H9 (cell line): ENCODE data around the gene CBX5. TPM values are rescaled to one million over a fixed set of nuclear protein-coding genes. Genes with fewer than 3 reads are reported as not detected.
A peak's percentile ranks its signal among the peaks of the same experiment; 100 is the strongest.

Experiments used
- DNase-seq: peaks from one replicate; pipeline ENCODE4 v3.0.0-alpha.2; 2017
- H2AFZ ChIP-seq: one replicate; pipeline ENCODE4 v1.6.1; 2013; ENCODE audit warnings: mild to moderate bottlenecking, low read length, control low read depth, moderate library complexity
- H2AK5ac ChIP-seq: 2 replicates; pipeline ENCODE4 v1.6.1; 2013; ENCODE audit warnings: low read length, control low read depth, mixed read lengths; ENCODE audit not compliant: insufficient read length
- H2BK120ac ChIP-seq: one replicate; pipeline ENCODE4 v1.6.1; 2013; ENCODE audit warnings: low read depth, mild to moderate bottlenecking, low read length, control low read depth, inconsistent platforms; ENCODE audit not compliant: poor library complexity, severe bottlenecking
- H2BK12ac ChIP-seq: 2 replicates; pipeline ENCODE4 v1.6.1; 2013; ENCODE audit warnings: low read length, control low read depth, mixed read lengths, low read depth; ENCODE audit not compliant: insufficient read length
- H2BK15ac ChIP-seq: 2 replicates; pipeline ENCODE4 v1.6.1; 2013; ENCODE audit warnings: low read depth, low read length, control low read depth
- H2BK20ac ChIP-seq: one replicate; pipeline ENCODE4 v1.6.1; 2013; ENCODE audit warnings: low read depth, mild to moderate bottlenecking, low read length, control low read depth, inconsistent platforms; ENCODE audit not compliant: poor library complexity, severe bottlenecking
- H2BK5ac ChIP-seq: 2 replicates; pipeline ENCODE4 v1.6.1; 2013; ENCODE audit warnings: low read length, control low read depth, mixed read lengths; ENCODE audit not compliant: insufficient read length
- H3K14ac ChIP-seq: 2 replicates; pipeline ENCODE4 v1.6.1; 2013; ENCODE audit warnings: low read length, control low read depth; ENCODE audit not compliant: insufficient read depth
- H3K18ac ChIP-seq: 2 replicates; pipeline ENCODE4 v1.6.1; 2013; ENCODE audit warnings: low read depth, mild to moderate bottlenecking, mixed read lengths, low read length, control low read depth; ENCODE audit not compliant: insufficient read length
- H3K23ac ChIP-seq: 2 replicates; pipeline ENCODE4 v1.6.1; 2013; ENCODE audit warnings: low read length, control low read depth, mixed read lengths, low read depth; ENCODE audit not compliant: insufficient read length
- H3K23me2 ChIP-seq: 2 replicates; pipeline ENCODE4 v1.6.1; 2013; ENCODE audit warnings: low read depth, mild to moderate bottlenecking, mixed read lengths, low read length, control low read depth; ENCODE audit not compliant: insufficient read length, poor library complexity, severe bottlenecking
- H3K27ac ChIP-seq: 2 replicates; pipeline ENCODE4 v1.5.1; 2013; ENCODE audit warnings: low read length, control low read depth, mixed read lengths, low read depth; ENCODE audit not compliant: insufficient read length
- H3K27me3 ChIP-seq: 2 replicates; pipeline ENCODE4 v1.6.1; 2013; ENCODE audit warnings: low read length, control low read depth, inconsistent platforms; ENCODE audit not compliant: insufficient read depth
- H3K4ac ChIP-seq: 2 replicates; pipeline ENCODE4 v1.6.1; 2013; ENCODE audit warnings: low read depth, mild to moderate bottlenecking, control low read depth, inconsistent platforms, low read length, moderate library complexity
- H3K4me1 ChIP-seq: 2 replicates; pipeline ENCODE4 v1.6.1; 2013; ENCODE audit warnings: low read length, control low read depth, inconsistent platforms; ENCODE audit not compliant: insufficient read depth
- H3K4me2 ChIP-seq: 2 replicates; pipeline ENCODE4 v1.6.1; 2013; ENCODE audit warnings: low read length, control low read depth, mixed read lengths; ENCODE audit not compliant: insufficient read length, insufficient read depth
- H3K56ac ChIP-seq: 2 replicates; pipeline ENCODE4 v1.6.1; 2013; ENCODE audit warnings: low read depth, mild to moderate bottlenecking, mixed read lengths, low read length, control low read depth; ENCODE audit not compliant: insufficient read length
- H3K79me1 ChIP-seq: 2 replicates; pipeline ENCODE4 v1.6.1; 2013; ENCODE audit warnings: low read depth, mild to moderate bottlenecking, moderate library complexity, low read length, control low read depth, inconsistent platforms; ENCODE audit not compliant: insufficient read depth, poor library complexity, severe bottlenecking
- H3K79me2 ChIP-seq: 2 replicates; pipeline ENCODE4 v1.6.1; 2013; ENCODE audit warnings: low read length, control low read depth, inconsistent platforms; ENCODE audit not compliant: insufficient read depth
- H3K9ac ChIP-seq: 2 replicates; pipeline ENCODE4 v1.6.1; 2013; ENCODE audit warnings: low read length, control low read depth, mixed read lengths; ENCODE audit not compliant: insufficient read length; ENCODE audit errors: extremely low read depth
- H3K9me3 ChIP-seq: one replicate; pipeline ENCODE4 v1.6.1; 2013; ENCODE audit warnings: low read depth, low read length, inconsistent platforms; ENCODE audit not compliant: control insufficient read depth
- H3T11ph ChIP-seq: one replicate; pipeline ENCODE4 v1.6.1; 2013; ENCODE audit warnings: mild to moderate bottlenecking, low read length, control low read depth, inconsistent platforms
- H4K20me1 ChIP-seq: one replicate; pipeline ENCODE4 v1.6.1; 2013; ENCODE audit not compliant: control insufficient read depth, insufficient read length, insufficient read depth
- H4K5ac ChIP-seq: 2 replicates; pipeline ENCODE4 v1.6.1; 2013; ENCODE audit warnings: low read depth, mild to moderate bottlenecking, mixed read lengths, low read length, control low read depth; ENCODE audit not compliant: insufficient read length
- H4K8ac ChIP-seq: replicated peaks from 2 replicates; pipeline ENCODE4 v1.6.1; 2013; ENCODE audit warnings: low read length, control low read depth, mixed read lengths, low read depth; ENCODE audit not compliant: insufficient read length
- H4K91ac ChIP-seq: 2 replicates; pipeline ENCODE4 v1.6.1; 2013; ENCODE audit warnings: low read depth, mild to moderate bottlenecking, moderate library complexity, mixed read lengths, low read length, control low read depth; ENCODE audit not compliant: insufficient read length
- H3K27ac Mint-ChIP-seq, 3 experiments: 2 replicates in 2 of 3; 3 replicates in 1 of 3; pipeline ENCODE4 v1.8.0; 2020 to 2021; ENCODE audit warnings: mixed read lengths in 3 of 3, mild to moderate bottlenecking in 1 of 3, moderate library complexity in 1 of 3
- H3K27me3 Mint-ChIP-seq: 2 replicates; pipeline ENCODE4 v1.8.0; 2021; ENCODE audit warnings: low read depth, mild to moderate bottlenecking, moderate library complexity, mixed read lengths
- H3K36me3 Mint-ChIP-seq, 3 experiments: 2 replicates in 2 of 3; 3 replicates in 1 of 3; pipeline ENCODE4 v1.8.0; 2020 to 2021; ENCODE audit warnings: low read depth in 3 of 3, mixed read lengths in 3 of 3; ENCODE audit not compliant: insufficient read depth in 1 of 3
- H3K4me1 Mint-ChIP-seq, 2 experiments: 2 replicates each; pipeline ENCODE4 v1.8.0; 2020; ENCODE audit warnings: mixed read lengths in 2 of 2
- H3K4me3 Mint-ChIP-seq, 2 experiments: 2 replicates in 1 of 2; 3 replicates in 1 of 2; pipeline ENCODE4 v1.8.0; 2020 to 2021; ENCODE audit warnings: mild to moderate bottlenecking in 2 of 2, mixed read lengths in 2 of 2, moderate library complexity in 1 of 2
- H3K9me3 Mint-ChIP-seq, 2 experiments: 2 replicates in 1 of 2; 3 replicates in 1 of 2; pipeline ENCODE4 v1.8.0; 2020; ENCODE audit warnings: mild to moderate bottlenecking in 2 of 2, mixed read lengths in 2 of 2, moderate library complexity in 1 of 2
- CTCF ChIP-seq: fragments of 200-600 bp; sonication (generic); conservative IDR thresholded peaks from 3 replicates; pipeline ENCODE4 v1.8.0; 2021; ENCODE audit warnings: antibody characterized with exemption, mild to moderate bottlenecking
- WGBS: extraction: QIAGEN DNeasy Blood & Tissue Kit; methylation state at CpG from one replicate; pipeline ENCODE4 v1.1.7; 2013; ENCODE audit warnings: missing lambda C conversion rate, low lambda C conversion rate, mixed read lengths; ENCODE audit not compliant: insufficient read length; ENCODE audit errors: extremely low coverage; 5-methylcytosine and 5-hydroxymethylcytosine counted together
- total RNA-seq: library from RNA; stranded (reverse); gene quantifications from 2 replicates; pipeline ENCODE4 v1.2.1, GENCODE V29; 2021

CBX5 gene
- total RNA-seq, 1 experiment from 2014 or later: 206 TPM

GRCh38 chr12:54270345-54270744 is 9.6 kb downstream of the CBX5 start:
- H2BK5ac ChIP-seq: no peak overlapping the region
- H3K79me1 ChIP-seq: no peaks in the 10 kb centered on the region
- Mint-ChIP-seq H3K4me1 (peaks cover 0 to 6% of the 10 kb centered on the region in 2 experiments; a peak in 2 of 4 replicates), H3K9me3 (no peaks in the 10 kb centered on the region), H3K4me3 (no peak overlapping the region), H3K27ac (peak overlapping the region in 1 of 3 experiments; percentile 45; a peak in 2 of 7 replicates), H3K27me3 (no peaks in the 10 kb centered on the region), H3K36me3 (peaks cover 11 to 30% (median 21%) of the 10 kb centered on the region in 3 experiments; a peak in 6 of 7 replicates)
- H3K56ac ChIP-seq: no peak overlapping the region
- no peak overlapping the region for H2BK120ac ChIP-seq
- no peaks in the 10 kb centered on the region; the same call in 1 of the 2 replicates for H3K79me2 ChIP-seq
- H3K18ac ChIP-seq: no peak overlapping the region
- H4K8ac ChIP-seq: no peak overlapping the region
- no peak overlapping the region for H4K91ac ChIP-seq
- no peak overlapping the region for H3K27ac ChIP-seq
- H3K23ac ChIP-seq: no peak overlapping the region
- no peak overlapping the region for H2BK12ac ChIP-seq
- no peak overlapping the region for H2BK20ac ChIP-seq
- H3K14ac ChIP-seq: no peak overlapping the region
- H3K9me3 ChIP-seq: no peaks in the 10 kb centered on the region
- H3K27me3 ChIP-seq: no peaks in the 10 kb centered on the region
- TF ChIP-seq CTCF: no peak
- H2BK15ac ChIP-seq: no peak overlapping the region
- no peak overlapping the region for H4K5ac ChIP-seq
- H3K4me1 ChIP-seq: no peaks in the 10 kb centered on the region
- H3K9ac ChIP-seq: no peak overlapping the region
- no peaks in the 10 kb centered on the region for H3K23me2 ChIP-seq
- no peak overlapping the region for H3K4me2 ChIP-seq
- H3K4ac ChIP-seq: no peak overlapping the region
- no peaks in the 10 kb centered on the region for H4K20me1 ChIP-seq
- no peak overlapping the region for H2AFZ ChIP-seq
- no peak for DNase-seq
- no peak overlapping the region for H3T11ph ChIP-seq
- no CpG with 5 or more reads among the region's 2 CpGs for WGBS
- H2AK5ac ChIP-seq: no peak overlapping the region
